NCI-H1694 (cell line): ENCODE results near the gene AGXT2.
"Not testable (repeated sequence)": the region's sequence is repeated elsewhere in the genome, so short reads cannot be mapped to it uniquely, and the experiment has no call there.

Experiments used
- DNase-seq: peaks from one replicate; lab custom pipeline; 2025; lab: John Stamatoyannopoulos, UW

The AGXT2 gene

DNA sequence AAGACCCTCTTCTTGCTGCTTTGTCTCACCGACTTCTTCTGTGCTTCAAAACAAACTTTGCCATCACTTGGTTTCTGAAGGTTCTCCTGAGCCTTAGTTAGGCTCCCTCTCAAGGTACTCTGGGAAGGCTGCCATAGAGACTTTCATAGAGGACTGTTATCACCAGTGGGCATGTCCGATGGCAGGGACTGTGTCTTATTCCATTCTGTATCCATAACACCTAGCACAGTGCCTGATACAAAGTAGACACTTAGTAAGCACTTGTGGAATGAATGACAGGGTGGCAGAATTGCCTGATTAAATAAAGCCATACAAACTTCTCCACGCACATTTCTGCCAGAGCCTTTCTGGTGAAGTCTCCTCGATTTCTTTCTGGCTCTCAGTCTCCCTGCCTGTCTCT lies 32.7 kb downstream of the AGXT2 start:
- no peak for DNase-seq

DNA sequence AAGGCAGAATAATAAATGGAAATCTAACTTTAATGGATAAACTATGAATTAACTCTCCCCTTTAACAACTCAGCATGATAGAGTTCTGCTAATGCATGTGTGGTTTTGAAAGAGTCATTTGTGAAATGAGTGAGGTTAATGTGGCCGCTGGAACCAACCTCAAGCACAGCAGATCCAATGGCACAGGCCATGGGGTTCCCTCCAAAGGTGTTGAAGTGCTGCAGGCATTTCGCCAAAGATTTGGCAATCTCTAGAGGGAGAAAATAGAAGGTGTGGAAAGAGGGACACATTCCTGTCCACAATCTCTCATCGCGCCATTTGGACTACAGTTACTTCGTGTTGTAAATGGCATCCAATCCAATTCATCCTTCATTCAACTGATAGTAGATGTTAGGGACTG lies 35.0 kb downstream of the AGXT2 start:
- no peak for DNase-seq

DNA sequence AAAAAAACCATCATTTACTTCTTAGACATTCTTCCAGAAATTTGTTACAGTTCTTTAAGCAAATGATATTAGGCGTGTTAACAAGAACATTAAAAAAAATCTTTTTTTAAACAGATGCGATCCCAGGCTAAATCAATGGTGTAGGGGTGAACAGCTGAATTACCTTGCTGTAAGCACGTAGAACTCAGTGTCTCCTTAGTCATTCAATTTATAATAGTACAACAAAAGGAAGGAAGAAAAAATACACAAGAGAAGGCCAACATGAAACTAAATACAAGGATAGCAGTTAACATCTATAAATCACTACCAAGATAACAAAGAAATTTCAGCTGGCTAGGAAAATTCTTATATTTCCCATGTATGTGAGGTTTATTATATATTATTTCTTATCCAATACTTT lies 35.4 kb downstream of the AGXT2 start:
- no peak for DNase-seq

DNA sequence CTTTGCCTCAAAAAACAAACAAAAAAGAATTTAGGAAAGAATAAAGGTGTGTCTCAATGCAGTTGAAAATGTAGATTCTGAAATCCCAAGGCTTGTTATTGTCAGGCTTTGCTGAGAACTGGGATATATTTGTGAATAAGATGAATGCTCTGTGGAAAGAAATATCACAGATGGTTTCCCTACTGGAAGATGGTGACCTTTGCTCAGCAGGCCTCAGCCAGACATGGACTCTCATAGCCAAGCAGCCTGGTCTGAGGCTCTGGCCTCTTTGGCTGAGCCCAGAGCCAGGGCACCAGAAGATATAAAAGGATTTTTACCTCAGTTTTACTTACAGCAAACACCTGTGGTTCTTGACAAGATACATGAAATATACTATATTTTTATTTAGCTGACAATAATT lies 37.1 kb downstream of the AGXT2 start:
- DNase-seq = no peak

DNA sequence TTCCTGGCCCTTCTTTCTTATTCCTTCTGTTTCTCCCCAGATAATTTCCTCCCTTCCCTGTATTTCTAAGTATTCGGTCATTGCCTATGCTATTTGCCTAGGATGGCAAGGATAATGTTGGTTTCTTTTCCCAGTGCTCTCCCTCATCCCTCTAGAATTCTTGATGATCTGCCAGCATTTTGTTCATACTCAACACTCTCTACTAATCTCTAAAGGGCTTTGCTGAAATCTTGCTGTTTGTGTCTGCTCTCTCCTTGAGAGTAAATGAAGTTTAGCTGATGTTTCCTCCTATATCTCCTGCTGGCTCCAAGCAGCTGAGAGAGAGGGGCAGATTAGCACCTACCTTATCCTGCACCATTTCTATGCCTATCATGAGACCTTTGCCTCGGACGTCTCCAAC lies 38.1 kb downstream of the AGXT2 start:
- no peak for DNase-seq

DNA sequence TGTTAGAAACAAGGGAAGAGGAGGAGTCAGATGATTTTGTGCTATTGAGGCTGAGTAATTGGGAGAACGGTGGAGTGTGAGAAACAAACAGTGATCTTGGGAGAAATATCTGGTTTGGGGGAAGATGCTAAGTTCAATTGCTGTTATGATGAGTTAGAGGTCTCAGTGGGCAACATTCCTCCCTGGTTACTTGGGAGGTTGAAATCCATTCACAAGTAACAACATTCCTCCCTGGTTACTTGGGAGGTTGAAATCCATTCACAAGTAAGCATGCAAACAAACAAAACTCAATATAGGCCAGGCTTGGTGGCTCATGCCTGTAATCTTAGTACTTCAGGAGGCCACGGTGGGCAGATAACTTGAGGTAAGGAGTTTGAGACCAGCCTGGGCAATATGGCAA lies 38.7 kb downstream of the AGXT2 start:
- no peak for DNase-seq

DNA sequence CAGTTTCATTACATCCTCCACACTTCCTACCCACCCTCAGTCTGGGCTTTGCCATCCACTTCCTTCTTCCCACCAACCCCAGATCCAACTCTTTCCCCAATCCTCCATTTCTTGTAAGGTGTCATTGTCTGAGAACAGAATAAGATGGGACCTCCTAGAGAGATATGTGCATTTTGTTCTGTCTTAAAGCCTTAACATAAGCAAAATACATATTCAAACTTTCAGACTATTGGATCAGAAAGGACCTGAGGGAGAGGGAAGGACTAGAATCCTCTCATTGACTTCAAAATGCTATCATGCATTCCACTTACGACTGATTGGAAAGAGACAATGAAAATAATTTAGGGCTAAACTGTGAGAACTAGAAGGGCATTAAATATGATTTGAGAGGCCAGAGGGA lies 43.0 kb downstream of the AGXT2 start:
- no peak for DNase-seq

DNA sequence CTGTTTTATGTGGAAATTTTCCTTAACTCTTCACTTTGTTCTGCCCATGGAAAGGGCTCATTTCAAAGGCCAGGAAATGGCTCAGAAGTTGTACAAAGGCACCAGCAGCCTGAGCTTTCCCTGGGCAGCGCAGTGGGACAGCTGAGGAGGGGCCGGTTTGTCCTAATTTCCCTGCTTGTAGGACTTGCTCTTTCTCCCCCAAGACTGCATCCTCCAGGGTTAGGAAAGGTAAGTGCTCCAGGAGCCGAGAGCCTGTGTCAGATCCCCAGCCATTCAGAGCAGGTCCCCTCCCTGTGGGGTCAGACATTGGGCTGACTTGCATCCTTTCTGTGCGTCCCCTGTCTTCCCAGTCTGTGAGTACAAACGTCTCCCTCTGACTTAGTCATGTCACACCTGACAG lies 43.5 kb downstream of the AGXT2 start:
- DNase-seq = no peak

DNA sequence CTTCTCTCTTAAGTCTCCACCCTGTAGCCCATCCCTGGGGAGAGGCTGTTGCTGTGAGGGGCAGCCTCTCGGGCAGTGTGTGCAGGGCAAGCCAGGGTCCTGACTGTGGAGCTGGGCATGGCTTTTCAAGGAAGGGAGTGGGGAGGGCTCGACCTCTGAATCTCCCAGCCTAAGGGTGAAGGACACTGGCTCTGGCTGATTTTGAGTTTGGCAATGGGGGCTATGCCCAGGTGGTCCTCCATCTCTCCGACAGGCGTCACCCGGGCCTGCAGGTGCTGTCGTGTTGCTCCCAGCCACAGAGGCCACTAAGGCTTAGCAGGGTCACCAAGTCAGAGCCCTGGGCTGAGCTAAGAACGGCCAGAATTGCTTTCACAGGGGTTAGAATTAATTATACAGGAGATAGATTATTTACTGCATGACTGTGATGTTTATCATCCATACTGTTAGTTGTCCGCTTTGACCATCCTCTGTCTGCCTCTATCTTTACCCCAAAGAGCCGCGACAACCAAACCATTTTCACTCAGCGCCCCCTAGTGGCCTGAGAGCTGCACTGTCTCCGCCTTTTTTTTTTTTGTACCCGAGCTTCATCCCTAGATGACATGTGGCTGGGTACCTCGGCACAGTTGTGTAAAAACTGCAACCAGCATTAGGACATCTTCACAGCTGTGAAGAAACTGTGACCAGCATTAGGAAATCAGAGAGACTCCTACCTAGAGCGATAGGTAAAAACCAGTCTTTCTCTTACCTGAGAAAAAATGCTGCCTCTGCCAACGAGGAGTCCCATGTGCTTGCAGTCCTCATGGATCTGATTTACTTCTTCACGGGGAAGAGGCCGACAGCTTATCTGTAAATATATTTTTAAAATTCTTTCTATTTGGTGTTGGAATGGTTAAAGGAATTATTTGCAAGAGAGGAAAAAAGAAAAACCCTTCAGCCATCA lies 44.5 kb downstream of the AGXT2 start:
- DNase-seq = peak; percentile 63

DNA sequence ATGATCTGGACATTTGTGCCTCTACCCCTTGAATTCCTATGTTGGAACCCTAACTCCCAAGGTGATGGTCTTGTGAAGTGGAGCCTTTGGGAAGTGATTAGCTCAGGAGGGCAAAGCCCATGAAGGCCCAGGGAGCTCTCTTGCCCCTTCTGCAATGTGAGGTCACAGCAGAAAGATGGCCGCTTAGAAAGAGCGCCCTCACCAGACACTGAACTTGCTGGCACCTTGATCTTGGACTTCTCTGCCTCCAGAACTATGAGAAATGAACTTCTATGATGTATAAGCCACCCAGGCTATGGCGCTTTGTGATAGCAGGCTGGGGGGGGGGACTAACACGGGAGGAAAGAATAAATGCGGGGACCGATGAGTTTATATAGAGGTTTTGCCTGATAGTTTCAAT lies 45.3 kb downstream of the AGXT2 start:
- no peak for DNase-seq

DNA sequence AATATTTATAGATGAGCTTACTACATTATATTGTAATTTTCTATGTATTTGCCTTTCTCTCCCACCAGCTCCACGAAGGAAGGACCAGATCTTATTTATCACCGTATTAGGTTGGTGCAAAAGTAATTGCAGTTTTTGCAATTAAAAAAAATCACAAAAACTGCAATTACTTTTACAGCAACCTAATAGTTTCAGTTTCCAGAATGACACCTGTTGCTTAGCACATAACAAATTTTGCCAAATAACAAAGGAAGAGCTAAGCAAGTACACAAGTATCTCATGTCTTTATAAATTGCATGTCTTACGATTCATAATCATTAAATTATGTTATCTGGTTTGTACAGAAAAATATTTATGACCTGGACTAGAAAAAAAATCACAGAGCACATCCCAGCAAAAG lies 45.9 kb downstream of the AGXT2 start:
- no peak for DNase-seq

DNA sequence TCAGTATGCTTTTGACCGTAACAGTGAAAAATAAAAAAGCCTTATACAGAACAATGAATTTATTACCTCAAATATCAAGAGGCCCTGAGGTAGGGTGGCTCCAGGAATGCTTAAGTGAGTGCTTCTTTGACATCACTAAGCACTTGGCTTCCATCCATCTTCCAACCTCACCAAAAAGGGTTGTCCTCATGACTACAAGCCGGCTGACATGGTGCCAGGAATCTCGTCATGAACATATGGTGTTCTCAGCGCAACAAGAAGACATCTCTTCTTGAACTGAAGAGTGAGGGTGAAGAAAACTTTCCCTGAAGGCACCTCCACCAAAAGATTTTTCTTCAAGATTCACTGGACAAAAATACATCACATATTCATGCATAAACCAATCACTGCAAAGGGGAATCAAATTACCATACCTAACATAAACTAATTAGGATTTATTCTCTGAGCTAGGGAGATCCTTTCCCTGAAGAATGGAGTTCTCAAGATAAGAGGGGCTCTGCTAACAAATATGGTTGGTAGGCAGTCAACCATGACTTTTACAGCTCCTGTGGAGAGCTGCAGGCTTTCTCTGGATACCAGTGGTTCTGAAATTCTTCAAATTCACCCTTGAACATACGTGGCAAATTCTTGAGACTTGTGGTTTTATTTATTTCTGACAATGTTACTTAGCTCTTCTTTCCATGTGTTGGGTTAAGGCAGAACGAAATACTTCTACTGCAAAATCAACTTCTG lies 49.5 kb downstream of the AGXT2 start:
- peak; percentile 15 for DNase-seq

DNA sequence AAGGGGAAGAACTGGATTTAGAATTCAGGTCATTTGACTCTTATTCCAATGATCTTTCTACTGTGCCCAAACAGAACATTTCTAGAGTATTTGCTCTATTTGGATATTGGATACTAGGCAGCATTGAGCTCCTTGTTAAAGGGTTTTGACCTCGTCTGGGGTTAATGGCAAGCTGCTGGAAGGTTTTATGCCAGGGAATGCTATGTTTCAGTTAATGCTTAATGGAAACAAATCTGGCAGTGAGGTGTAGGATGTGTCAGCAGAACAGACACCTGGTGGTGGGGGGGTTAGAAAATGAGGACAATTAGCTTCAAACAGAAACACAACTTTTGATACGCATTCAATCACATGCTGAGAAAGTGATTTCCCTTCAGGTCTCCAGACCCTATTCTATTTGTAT lies 51.5 kb downstream of the AGXT2 start:
- no peak for DNase-seq

DNA sequence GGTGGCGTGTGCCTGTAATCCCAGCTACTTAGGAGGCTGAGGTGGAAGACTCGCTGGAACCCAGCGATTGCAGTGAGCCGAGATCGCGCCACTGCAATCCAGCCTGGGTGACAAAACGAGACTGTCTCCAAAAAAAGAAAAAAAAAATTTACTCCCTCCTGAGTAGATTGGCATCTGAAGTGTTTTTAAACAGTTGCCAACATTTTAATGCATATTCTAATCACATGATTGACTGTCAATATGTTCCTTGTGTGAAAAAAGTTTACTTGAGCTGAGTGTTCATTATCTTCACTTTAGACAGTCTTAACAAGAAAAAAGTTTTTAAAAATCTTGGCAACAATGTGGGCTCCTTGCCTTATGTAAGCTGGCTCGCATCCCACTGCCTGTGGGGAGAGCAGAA lies 53.8 kb downstream of the AGXT2 start:
- no peak for DNase-seq

DNA sequence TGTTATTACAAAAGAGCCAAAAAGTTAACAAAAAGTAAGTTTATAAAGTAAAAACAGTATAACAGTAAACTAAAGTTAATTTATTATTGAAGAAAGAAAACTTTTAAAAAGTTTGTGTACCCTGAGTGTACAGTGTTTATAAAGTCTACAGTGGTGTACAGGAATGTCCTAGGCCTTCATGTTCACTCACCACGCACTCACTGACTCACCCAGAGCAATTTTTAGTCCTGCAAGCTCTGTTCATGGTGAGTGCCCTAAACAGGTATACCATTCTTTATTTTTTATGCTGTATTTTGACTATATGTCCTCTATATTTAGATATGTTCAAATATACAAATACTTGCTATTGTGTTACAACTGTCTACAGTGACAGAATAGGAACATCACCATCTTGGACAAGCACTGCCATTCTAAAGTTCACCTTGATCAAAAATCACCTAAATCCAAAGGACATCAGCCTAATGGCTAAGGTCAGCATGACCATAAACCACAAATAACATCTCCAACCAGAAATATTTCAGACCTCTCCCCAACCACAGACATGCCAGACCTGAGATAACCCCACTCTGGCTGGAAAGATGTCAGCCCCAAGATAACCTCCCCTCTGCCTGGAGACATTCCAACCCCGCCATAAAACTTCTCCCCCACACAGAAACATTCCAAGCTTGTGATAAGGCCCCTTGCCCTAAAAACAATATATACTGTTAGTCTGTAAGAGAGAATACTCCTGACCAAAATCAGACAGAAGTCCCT lies 56.1 kb downstream of the AGXT2 start:
- no peak for DNase-seq

DNA sequence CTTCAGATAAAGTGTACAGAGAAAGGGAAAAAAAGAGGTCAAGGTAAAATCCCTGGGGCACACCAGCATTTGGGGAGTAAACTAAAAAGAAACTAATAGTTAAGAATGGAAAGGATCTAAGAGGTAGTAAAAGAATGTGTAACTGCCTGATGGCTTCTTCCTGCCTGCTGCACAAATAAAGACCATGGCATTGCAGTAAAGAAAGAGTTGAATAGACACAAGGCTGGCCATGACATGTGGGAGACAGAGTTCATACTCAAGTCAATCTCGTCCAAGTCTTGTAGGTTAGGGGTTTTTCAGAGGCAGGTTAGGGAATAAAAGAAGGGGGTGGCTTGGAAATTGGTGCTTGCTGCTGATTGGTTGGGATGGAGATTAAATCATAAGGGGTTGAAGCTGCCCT lies 60.8 kb downstream of the AGXT2 start:
- DNase-seq = no peak

DNA sequence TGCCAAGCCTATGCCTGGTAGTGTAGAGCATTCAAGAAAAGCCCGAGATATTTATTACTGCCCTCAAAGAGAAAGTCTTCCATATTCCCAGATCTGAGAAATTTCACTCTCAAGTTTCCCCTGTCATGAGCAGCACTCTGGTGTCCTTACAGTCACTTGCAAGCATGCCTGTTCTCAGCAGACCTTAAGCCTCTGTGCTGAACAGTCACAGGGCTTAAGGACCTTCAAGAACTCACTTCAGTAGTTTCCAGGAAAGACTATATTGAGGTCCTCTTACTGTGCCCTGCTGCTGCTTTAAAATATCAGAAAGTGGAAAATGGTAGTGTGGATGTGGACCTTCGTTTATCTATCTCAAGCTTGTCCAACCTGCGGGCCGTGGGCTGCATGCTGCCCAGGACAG lies 64.9 kb downstream of the AGXT2 start:
- no peak for DNase-seq

DNA sequence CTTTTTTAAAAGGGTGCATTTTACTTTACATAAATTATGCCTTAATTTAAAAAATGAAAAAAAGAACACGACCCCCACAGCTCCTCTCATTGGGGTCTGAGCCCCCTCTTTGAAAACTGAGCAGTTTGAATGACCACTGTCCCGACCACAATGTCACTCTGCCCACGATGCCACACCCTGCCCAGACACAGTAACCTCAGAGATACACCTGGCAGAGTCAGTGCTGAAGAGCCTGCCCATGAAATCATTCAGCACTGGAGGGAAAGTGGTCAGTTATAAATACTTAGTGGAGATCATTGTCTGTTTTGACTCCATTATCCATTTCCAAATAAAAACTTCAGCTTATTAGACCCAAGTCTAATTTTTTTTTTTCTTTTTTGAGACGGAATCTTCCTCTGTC lies 69.1 kb downstream of the AGXT2 start:
- no peak for DNase-seq

DNA sequence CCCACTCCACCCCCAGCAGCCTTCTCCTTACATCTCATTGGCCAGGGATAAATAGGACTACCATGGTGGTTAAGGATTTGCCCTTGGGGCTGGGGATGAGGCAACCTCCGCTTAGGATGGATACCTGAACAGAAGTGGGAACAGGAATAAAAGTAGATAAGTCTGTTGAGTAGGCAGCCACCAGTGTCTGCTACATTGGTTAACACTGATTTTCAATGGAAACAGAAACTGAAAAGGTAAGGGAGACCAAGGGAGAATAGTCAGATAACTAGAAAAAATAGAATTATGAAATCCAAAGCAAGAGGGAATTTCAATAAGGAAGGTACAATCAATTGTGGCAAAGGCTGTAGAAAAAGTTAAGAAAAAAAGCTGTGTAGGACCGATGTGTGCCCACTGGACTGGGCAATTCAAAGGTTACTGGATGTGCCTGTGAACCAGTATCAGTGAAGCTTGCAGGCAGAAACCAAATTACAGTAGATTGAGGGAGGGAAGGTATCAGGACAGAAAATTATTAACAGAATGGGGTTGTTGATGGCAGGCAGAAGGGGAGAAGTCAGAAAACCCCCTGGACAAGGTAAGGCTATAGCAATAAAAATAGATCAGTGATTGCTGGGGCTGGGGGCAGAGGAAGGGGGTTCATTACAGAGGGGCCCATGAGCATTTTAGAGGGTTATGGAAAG lies 69.7 kb downstream of the AGXT2 start:
- DNase-seq = no peak

DNA sequence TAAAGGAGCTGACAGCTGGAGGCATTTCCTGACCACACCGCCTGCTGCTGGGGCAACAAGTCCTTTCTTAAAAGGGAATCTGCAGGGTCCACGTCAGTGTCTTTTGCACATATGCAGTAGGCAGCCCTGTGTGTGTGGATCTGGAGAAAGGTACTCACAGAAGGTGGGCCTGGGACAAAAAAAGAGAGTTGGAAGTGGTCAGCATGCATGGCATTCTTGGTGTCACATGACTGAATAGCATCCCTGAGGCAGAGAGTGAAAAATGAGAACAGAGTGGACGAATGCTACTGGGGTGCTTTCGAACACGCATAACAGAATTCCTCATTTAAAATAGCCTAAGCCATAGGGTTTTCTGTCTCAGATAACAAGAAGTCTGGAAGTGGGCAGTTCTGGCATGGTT lies 71.4 kb downstream of the AGXT2 start:
- DNase-seq = no peak

DNA sequence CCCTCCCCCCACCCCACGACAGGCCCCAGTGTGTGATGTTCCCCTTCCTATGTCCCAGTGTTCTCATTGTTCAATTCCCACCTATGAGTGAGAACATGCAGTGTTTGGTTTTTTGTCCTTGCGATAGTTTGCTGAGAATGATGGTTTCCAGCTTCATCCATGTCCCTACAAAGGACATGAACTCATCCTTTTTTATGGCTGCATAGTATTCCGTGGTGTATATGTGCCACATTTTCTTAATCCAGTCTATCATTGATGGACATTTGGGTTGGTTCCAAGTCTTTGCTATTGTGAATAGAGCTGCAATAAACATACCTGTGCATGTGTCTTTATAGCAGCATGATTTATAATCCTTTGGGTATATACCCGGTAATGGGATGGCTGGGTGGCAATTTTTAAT lies 76.1 kb downstream of the AGXT2 start:
- not testable (repeated sequence) for DNase-seq

DNA sequence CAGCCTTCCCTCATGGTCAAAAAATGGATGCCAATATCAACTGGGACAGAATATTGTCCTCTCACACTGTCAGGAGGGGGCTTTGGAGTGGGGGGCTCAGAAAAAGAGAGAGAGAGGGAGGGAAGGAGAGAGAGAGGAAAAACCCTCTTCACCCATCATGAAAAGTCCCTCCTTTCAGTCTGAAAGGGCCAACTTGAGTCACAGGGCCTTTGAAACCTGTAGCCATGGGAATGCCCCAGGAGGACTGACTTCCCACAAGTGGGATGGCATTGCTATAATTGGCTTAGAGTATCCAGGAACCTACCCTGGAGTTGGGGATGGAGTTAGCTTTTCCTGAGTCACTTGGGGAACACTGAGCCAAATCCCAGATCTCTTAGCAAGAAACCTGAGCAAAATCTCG lies 77.2 kb downstream of the AGXT2 start:
- DNase-seq = no peak
